Transverse colon (tissue), 4 donors: ENCODE measurements around the gene EMC10. TPM values are rescaled to one million over a fixed set of nuclear protein-coding genes. Genes with fewer than 3 reads are reported as not detected.

Experiments
- DNase-seq: peaks from one replicate; pipeline ENCODE4 v3.0.0-alpha.2; 2019
- H3K27ac ChIP-seq, 4 donors: fragments of 200-600 bp; sonication (generic); 2 replicates each; pipeline ENCODE4 v1.5.1; 2016 to 2018; ENCODE audit warnings: inconsistent platforms in 4 of 4
- H3K27me3 ChIP-seq: fragments of 200-600 bp; sonication (generic); 2 replicates; pipeline ENCODE4 v1.5.1; 2017; ENCODE audit warnings: inconsistent platforms
- H3K36me3 ChIP-seq, 4 donors: fragments of 200-600 bp; sonication (generic); 2 replicates each; pipeline ENCODE4 v1.5.1; 2017 to 2019; ENCODE audit warnings: inconsistent platforms in 4 of 4
- H3K4me1 ChIP-seq, 4 donors: fragments of 200-600 bp; sonication (generic); 2 replicates each; pipeline ENCODE4 v1.5.1; 2017 to 2020; ENCODE audit warnings: inconsistent platforms in 4 of 4
- H3K4me3 ChIP-seq, 4 donors: fragments of 200-600 bp; sonication (generic); 1 replicate in 1 of 4; 2 replicates in 3 of 4; pipeline versions ENCODE4 v1.5.1 to v1.6.1; 2017 to 2019; ENCODE audit warnings: inconsistent platforms in 4 of 4
- H3K9me3 ChIP-seq, 2 donors: fragments of 200-600 bp; sonication (generic); 2 replicates each; pipeline ENCODE4 v1.5.1; 2017 to 2019; ENCODE audit warnings: inconsistent platforms in 2 of 2
- EP300 ChIP-seq: sonication (generic); formaldehyde crosslinking; IDR thresholded peaks from one replicate; pipeline ENCODE4 v1.6.1; 2017; ENCODE audit warnings: antibody characterized with exemption, low read depth
- POLR2A ChIP-seq: fragments of 450-650 bp; IDR thresholded peaks from one replicate; pipeline ENCODE4 v1.6.1; 2016; ENCODE audit warnings: antibody characterized with exemption, mild to moderate bottlenecking, moderate library complexity
- POLR2AphosphoS5 ChIP-seq, 3 donors: sonication (generic); formaldehyde crosslinking; IDR thresholded peaks; one replicate each; pipeline ENCODE4 v1.6.1; 2016; ENCODE audit warnings: antibody characterized with exemption in 3 of 3
- WGBS, 2 donors: methylation state at CpG; one replicate each; pipeline ENCODE4 v1.1.5; 2018; ENCODE audit warnings: low coverage in 1 of 2; 5-methylcytosine and 5-hydroxymethylcytosine counted together
- in situ Hi-C, 4 donors: fragments of 200-750 bp; cut with MboI; loops; one replicate each; pipeline versions ENCODE4 v1.15.0 to v1.15.1; 2017; ENCODE audit warnings: low sequenced_read_pairs in 3 of 4, low pct_ligation_motif_present in 1 of 4, low pct_unique_long_range_greater_than_20kb in 1 of 4
- intact Hi-C: fragments of 100-400 bp; cut with DNase I; formaldehyde crosslinking; loops from one replicate; pipeline ENCODE4 v1.15.1; 2023; ENCODE audit warnings: low total_unique reads
- total RNA-seq, 4 donors: library from RNA; depleted of rRNA; stranded (reverse); fragments of >200 nt; gene quantifications; one replicate each; pipeline ENCODE4 v1.1.0, GENCODE V29; 2016
- TF ChIP-seq, protein P1 (sequence below), 5 experiments: fragments of 200-600 bp in 3 of 5; fragments of 450-650 bp in 2 of 5; sonication (generic) in 3 of 5; IDR thresholded peaks; 1 replicate in 2 of 5; 2 replicates in 3 of 5; pipeline ENCODE4 v1.5.1; 2016 to 2017; ENCODE audit warnings: antibody characterized with exemption in 5 of 5, inconsistent platforms in 3 of 5, mild to moderate bottlenecking in 2 of 5, moderate library complexity in 1 of 5

The EMC10 gene
- total RNA-seq, 4 donors from 2014 or later: 50.5 to 117 (median 78.7) TPM

DNA sequence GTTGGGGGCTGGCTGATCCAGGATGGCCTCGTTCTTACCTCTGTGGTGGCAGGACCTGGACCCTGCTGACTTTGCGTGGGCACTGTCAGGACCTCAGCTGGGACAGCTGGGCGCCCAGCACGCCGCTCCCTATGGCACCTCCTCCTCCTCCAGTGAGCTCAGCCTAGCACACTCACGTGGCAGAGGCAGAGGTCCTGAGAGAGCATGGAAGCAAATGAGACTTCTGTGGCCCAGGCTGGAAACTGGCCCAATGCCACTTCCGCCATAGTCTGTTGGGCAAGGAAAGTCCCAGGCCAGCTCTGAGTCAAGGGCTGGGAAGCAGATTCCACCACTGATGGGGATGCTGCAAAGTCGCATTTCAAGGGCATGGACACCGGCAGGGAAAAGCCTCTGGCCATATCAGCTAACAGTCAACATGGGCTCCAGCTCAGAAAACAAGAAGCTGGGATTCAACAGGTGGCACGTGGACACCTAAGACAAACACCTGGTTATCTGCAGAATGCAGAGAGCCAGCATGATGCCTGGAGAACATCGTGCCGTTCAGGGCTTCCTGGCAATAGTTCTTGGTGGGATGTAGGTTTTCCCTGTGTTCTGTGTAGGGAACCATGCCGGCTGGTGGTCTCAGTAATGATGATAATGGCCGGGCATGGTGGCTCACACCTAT is 26.9 kb upstream of the EMC10 start:
- intact Hi-C loops: no loop called here
- in situ Hi-C loops: no loop called here
- H3K36me3 ChIP-seq: no peaks in the 10 kb centered on the region
- H3K27me3 ChIP-seq: peaks cover 14% of the 10 kb centered on the region
- no peaks in the 10 kb centered on the region for H3K4me1 ChIP-seq
- WGBS, 2 donors: 68% methylated on average over 14 of the region's 14 CpGs; no CpG with 5 or more reads in 1 of the 2 donors
- H3K9me3 ChIP-seq: no peaks in the 10 kb centered on the region
- H3K27ac ChIP-seq: no peak overlapping the region
- no peak for DNase-seq
- TF ChIP-seq EP300: no peak
- no peak for TF ChIP-seq POLR2AphosphoS5 (IDR thresholded peaks at IDR 0.05)
- TF ChIP-seq POLR2A: no peak
- TF ChIP-seq, protein P1, sequence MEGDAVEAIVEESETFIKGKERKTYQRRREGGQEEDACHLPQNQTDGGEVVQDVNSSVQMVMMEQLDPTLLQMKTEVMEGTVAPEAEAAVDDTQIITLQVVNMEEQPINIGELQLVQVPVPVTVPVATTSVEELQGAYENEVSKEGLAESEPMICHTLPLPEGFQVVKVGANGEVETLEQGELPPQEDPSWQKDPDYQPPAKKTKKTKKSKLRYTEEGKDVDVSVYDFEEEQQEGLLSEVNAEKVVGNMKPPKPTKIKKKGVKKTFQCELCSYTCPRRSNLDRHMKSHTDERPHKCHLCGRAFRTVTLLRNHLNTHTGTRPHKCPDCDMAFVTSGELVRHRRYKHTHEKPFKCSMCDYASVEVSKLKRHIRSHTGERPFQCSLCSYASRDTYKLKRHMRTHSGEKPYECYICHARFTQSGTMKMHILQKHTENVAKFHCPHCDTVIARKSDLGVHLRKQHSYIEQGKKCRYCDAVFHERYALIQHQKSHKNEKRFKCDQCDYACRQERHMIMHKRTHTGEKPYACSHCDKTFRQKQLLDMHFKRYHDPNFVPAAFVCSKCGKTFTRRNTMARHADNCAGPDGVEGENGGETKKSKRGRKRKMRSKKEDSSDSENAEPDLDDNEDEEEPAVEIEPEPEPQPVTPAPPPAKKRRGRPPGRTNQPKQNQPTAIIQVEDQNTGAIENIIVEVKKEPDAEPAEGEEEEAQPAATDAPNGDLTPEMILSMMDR (IDR thresholded peaks at IDR 0.05): no peak
- H3K4me3 ChIP-seq: no peak overlapping the region

DNA sequence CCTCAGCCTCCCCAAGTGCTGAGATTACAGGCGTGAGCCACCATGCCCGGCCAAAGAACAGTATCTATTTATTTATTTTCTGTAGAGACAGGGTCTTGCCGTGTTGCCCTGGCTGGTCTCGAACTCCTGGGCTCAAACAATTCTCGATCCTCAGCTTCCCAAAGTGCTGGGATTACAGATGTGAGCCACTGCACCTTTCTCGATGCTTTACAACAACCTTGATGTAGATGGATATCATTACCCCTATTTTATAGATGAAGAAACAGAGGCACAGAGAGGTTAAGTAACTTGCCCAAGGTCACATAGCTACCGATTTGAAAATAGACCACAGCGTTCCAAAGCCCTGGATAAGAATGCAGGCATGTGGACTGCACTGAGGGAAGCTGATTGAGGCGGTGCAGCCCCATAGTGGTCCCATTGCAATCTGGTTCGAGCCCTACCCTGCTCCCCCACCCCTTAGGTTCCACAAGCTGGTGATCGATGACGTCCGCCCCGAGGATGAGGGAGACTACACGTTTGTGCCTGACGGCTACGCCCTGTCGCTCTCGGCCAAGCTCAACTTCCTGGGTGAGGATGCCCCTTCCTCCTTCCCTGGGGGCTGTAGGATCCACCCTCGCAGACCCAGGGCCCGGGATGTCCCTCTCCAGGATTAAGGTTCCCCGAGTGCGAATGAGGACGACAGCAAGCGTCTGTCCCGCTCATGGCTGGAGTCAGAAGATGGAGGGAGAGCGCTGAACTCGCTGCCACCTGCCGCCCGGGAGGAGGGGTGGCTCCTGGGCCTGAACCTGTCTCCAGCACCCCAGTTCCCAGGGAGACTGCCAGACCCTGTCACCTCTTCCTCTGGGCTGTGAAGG is 25.7 kb upstream of the EMC10 start:
- no peaks in the 10 kb centered on the region for H3K36me3 ChIP-seq
- no peak for DNase-seq
- no peaks in the 10 kb centered on the region for H3K9me3 ChIP-seq
- WGBS, 2 donors: 73 to 85% methylated on average over 5 to 21 of the region's 30 CpGs
- in situ Hi-C loops: loop anchor here in 1 of 4 donors (25.0 kb wide), 1 partner anchor 88 kb away; the partner anchor contains the start of gene NAPSA
- no peak overlapping the region for H3K4me3 ChIP-seq
- TF ChIP-seq EP300: no peak
- TF ChIP-seq, protein P1 (IDR thresholded peaks at IDR 0.05): no peak
- no peak for TF ChIP-seq POLR2AphosphoS5 (IDR thresholded peaks at IDR 0.05)
- TF ChIP-seq POLR2A: no peak
- no peaks in the 10 kb centered on the region for H3K4me1 ChIP-seq
- intact Hi-C loops: no loop called here
- peaks cover 14% of the 10 kb centered on the region for H3K27me3 ChIP-seq
- no peak overlapping the region for H3K27ac ChIP-seq

DNA sequence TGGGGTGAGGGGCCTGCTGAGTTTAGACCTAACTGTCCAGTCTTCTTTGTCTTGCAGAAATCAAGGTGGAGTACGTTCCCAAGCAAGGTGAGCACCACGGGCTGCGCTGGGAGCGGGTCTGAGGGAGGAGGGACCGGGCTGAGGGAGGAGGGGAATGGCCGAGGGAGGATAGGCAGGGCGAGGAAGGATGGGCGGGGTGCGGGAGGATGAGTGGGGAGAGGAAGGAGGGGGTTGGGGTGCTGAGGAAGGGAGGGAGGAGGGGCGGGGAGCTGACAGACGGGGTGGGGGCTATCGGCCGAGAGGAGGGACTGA is 25.1 kb upstream of the EMC10 start:
- WGBS, 2 donors: 49 to 58% methylated on average over 5 to 13 of the region's 13 CpGs
- Histone ChIP-seq H3K27ac (no peak overlapping the region), H3K36me3 (no peaks in the 10 kb centered on the region), H3K4me3 (no peak overlapping the region), H3K27me3 (peaks cover 14% of the 10 kb centered on the region), H3K9me3 (no peaks in the 10 kb centered on the region), H3K4me1 (no peaks in the 10 kb centered on the region)
- TF ChIP-seq POLR2A: no peak
- no peak for TF ChIP-seq EP300
- TF ChIP-seq POLR2AphosphoS5 (IDR thresholded peaks at IDR 0.05): no peak
- TF ChIP-seq, protein P1 (IDR thresholded peaks at IDR 0.05): no peak
- no peak for DNase-seq
- intact Hi-C loops (no loop called here), in situ Hi-C loops (loop anchor here in 1 of 4 donors (25.0 kb wide), 1 partner anchor 89 kb away; the partner anchor contains the start of gene NAPSA)

DNA sequence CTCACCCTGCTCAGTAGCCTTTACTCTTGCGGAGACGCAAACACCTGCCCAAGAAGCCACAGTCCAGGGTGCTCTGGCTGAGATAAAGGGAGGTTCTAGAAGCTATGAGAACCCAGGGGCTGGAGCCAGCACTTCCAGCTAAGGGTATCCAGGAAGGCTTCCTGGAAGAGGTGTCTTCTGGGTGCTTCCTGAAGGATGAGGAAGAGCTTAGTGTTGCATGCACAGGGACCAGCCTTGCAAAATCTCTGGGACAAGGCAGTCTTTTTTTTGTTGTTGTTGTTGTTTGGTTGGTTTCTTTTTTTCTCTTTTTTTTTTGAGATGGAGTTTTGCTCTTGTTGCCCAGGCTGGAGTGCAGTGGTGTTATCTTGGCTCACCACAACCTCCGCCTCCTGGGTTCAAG is 23.1 kb upstream of the EMC10 start:
- in situ Hi-C loops: loop anchor here in 1 of 4 donors (25.0 kb wide), 1 partner anchor 91 kb away; the partner anchor contains the start of gene NAPSA

More for the DNA sequence above, 23.1 kb upstream of the EMC10 start:
- intact Hi-C loops: no loop called here
- WGBS, 2 donors: 98% methylated on average over 3 of the region's 3 CpGs; no CpG with 5 or more reads in 1 of the 2 donors
- Histone ChIP-seq H3K9me3 (no peaks in the 10 kb centered on the region), H3K4me1 (no peaks in the 10 kb centered on the region), H3K36me3 (no peaks in the 10 kb centered on the region), H3K27ac (no peak overlapping the region), H3K4me3 (no peak overlapping the region), H3K27me3 (peaks cover 26% of the 10 kb centered on the region)
- no peak for DNase-seq
- TF ChIP-seq, protein P1 (IDR thresholded peaks at IDR 0.05): no peak
- TF ChIP-seq POLR2A (no peak), EP300 (no peak), POLR2AphosphoS5 (IDR thresholded peaks at IDR 0.05) (no peak)
